SU-DHL-6 (cell line): ENCODE data around the gene FLAD1.

Experiments
- H2AFZ ChIP-seq: fragments of 200-600 bp; sonication (generic); 2 replicates; pipeline ENCODE4 v1.6.1; 2014; ENCODE audit warnings: low read depth, mild to moderate bottlenecking, moderate library complexity, mixed read lengths, antibody characterized with exemption, low read length; ENCODE audit not compliant: severe bottlenecking
- H3F3A ChIP-seq: fragments of 200-600 bp; shearing (Covaris generic); 2 replicates; pipeline ENCODE4 v1.6.0; 2016; ENCODE audit warnings: antibody characterized with exemption, mild to moderate bottlenecking; ENCODE audit not compliant: insufficient read depth
- H3K27ac ChIP-seq: fragments of 200-600 bp; sonication (generic); 2 replicates; pipeline ENCODE4 v1.5.1; 2016; ENCODE audit warnings: low read depth, mild to moderate bottlenecking, low read length, moderate library complexity, mixed read lengths
- H3K27me3 ChIP-seq: fragments of 200-600 bp; sonication (generic), shearing (Covaris generic); 2 replicates; pipeline ENCODE4 v1.6.0; 2014; ENCODE audit warnings: mild to moderate bottlenecking, low read length
- H3K36me3 ChIP-seq: fragments of 200-600 bp; sonication (generic); 2 replicates; pipeline ENCODE4 v1.6.1; 2014; ENCODE audit warnings: mild to moderate bottlenecking, low read length, mixed read lengths
- H3K4me2 ChIP-seq: fragments of 300-600, 200-600 bp; shearing (Covaris generic), sonication (generic); 2 replicates; pipeline ENCODE4 v1.6.0; 2014; ENCODE audit warnings: low read length, low read depth, mild to moderate bottlenecking; ENCODE audit not compliant: poor library complexity, severe bottlenecking
- H3K4me3 ChIP-seq: fragments of 200-600 bp; sonication (generic); 2 replicates; pipeline ENCODE4 v1.5.1; 2014; ENCODE audit warnings: antibody characterized with exemption, low read length, mild to moderate bottlenecking, mixed read lengths; ENCODE audit not compliant: insufficient read depth, poor library complexity, severe bottlenecking
- H3K79me2 ChIP-seq: fragments of 200-600 bp; sonication (generic); 2 replicates; pipeline ENCODE4 v1.6.1; 2014; ENCODE audit warnings: mild to moderate bottlenecking, low read length, moderate library complexity; ENCODE audit not compliant: insufficient read depth
- H3K9ac ChIP-seq: fragments of 200-600 bp; sonication (generic); 2 replicates; pipeline ENCODE4 v1.7.0; 2014; ENCODE audit warnings: mild to moderate bottlenecking, low read length
- H3K9me2 ChIP-seq: fragments of 200-600 bp; sonication (generic); replicated peaks from 2 replicates; pipeline ENCODE4 v1.6.1; 2014; ENCODE audit warnings: low read length; ENCODE audit not compliant: insufficient read depth
- H3K9me3 ChIP-seq: fragments of 200-600 bp; sonication (generic); 2 replicates; pipeline ENCODE4 v1.6.1; 2014; ENCODE audit warnings: low read length, mixed read lengths; ENCODE audit not compliant: insufficient read depth
- H4K20me1 ChIP-seq: fragments of 200-600 bp; sonication (generic); 2 replicates; pipeline ENCODE4 v1.6.1; 2014; ENCODE audit warnings: low read depth, mild to moderate bottlenecking, antibody characterized with exemption, low read length, moderate library complexity, mixed read lengths
- EZH2phosphoT487 ChIP-seq: fragments of 200-600 bp; sonication (generic), shearing (Covaris generic); conservative IDR thresholded peaks from 2 replicates; pipeline ENCODE4 v1.6.1; 2018; ENCODE audit warnings: mild to moderate bottlenecking, antibody characterized with exemption, low read length, moderate library complexity, mixed read lengths
- TF ChIP-seq, protein P1 (sequence below): fragments of 200-600 bp; sonication (generic); IDR thresholded peaks from one replicate; pipeline ENCODE4 v1.5.1; 2017; ENCODE audit warnings: antibody characterized with exemption, mild to moderate bottlenecking, low read length, moderate library complexity; ENCODE audit not compliant: insufficient read depth, poor library complexity, severe bottlenecking

Gene FLAD1

DNA sequence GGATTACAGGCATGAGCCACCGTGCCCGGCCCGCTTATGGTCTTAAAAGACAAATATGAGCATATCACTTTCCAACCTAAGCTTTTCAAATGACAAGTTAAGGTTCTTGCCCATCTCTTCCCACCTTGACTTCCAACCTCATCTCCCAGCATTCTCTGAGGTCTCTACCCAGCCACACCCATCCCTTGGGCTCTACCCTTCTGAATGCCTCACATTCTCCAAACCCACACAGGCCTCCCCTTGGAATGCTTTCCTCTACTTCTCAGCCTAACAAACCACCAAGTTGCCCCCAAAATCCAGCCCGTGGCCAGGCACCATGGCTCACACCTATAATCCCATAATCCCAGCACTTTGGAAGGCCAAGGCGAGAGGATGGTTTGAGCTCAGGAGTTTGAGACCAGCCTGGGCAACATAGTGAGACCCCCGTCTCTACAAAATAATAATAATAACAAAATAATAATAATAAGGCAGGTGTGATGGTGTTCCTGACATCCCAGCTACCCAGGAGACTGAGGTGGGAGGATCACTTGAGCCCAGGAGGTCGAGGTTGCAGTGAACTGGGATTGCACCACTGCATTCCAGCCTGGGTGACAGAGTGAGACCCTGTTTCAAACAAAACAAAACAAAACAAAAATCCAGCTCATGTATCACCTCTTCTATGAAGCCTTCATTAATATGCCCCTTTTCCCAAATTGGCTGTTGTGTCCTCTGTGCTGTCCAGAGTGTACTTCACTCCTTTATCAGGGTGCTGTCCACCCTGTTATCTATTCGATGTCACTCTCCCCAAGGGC lies 39.2 kb downstream of the FLAD1 start:
- no peaks in the 10 kb centered on the region for H3K27me3 ChIP-seq
- TF ChIP-seq, protein P1, sequence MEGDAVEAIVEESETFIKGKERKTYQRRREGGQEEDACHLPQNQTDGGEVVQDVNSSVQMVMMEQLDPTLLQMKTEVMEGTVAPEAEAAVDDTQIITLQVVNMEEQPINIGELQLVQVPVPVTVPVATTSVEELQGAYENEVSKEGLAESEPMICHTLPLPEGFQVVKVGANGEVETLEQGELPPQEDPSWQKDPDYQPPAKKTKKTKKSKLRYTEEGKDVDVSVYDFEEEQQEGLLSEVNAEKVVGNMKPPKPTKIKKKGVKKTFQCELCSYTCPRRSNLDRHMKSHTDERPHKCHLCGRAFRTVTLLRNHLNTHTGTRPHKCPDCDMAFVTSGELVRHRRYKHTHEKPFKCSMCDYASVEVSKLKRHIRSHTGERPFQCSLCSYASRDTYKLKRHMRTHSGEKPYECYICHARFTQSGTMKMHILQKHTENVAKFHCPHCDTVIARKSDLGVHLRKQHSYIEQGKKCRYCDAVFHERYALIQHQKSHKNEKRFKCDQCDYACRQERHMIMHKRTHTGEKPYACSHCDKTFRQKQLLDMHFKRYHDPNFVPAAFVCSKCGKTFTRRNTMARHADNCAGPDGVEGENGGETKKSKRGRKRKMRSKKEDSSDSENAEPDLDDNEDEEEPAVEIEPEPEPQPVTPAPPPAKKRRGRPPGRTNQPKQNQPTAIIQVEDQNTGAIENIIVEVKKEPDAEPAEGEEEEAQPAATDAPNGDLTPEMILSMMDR: no peak
- TF ChIP-seq EZH2phosphoT487: no peak
- H3K9me2 ChIP-seq: no peaks in the 10 kb centered on the region
- H3K36me3 ChIP-seq: no peaks in the 10 kb centered on the region
- H3K4me3 ChIP-seq: no peak overlapping the region
- H3F3A ChIP-seq: no peaks in the 10 kb centered on the region
- no peaks in the 10 kb centered on the region for H3K79me2 ChIP-seq
- H3K9me3 ChIP-seq: no peaks in the 10 kb centered on the region
- H2AFZ ChIP-seq: no peak overlapping the region
- H4K20me1 ChIP-seq: no peaks in the 10 kb centered on the region
- H3K9ac ChIP-seq: no peak overlapping the region
- no peak overlapping the region for H3K27ac ChIP-seq
- no peak overlapping the region for H3K4me2 ChIP-seq

DNA sequence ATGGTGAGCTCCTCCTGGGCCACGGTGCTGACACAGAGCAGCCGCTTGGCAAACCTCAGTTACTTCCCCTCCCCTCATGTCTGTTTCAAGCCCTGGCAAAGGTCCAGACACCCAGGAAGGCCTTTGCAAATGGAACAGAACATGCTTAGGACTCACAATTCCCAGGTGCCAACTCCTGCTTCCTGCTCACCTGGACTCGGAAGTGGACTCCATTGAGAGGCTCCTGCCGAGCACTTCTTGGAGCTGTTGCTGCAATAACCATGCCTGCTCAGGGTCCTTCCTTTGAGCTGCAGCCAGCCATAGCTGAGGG lies 39.7 kb downstream of the FLAD1 start:
- Histone ChIP-seq H3K4me3 (no peak overlapping the region), H3K27ac (no peak overlapping the region), H2AFZ (no peak overlapping the region), H3K9ac (no peak overlapping the region), H3K79me2 (no peaks in the 10 kb centered on the region), H3F3A (no peaks in the 10 kb centered on the region), H3K36me3 (no peaks in the 10 kb centered on the region), H3K4me2 (no peak overlapping the region), H4K20me1 (no peaks in the 10 kb centered on the region), H3K9me3 (no peaks in the 10 kb centered on the region), H3K27me3 (no peaks in the 10 kb centered on the region), H3K9me2 (no peaks in the 10 kb centered on the region)
- no peak for TF ChIP-seq EZH2phosphoT487
- TF ChIP-seq, protein P1: no peak

DNA sequence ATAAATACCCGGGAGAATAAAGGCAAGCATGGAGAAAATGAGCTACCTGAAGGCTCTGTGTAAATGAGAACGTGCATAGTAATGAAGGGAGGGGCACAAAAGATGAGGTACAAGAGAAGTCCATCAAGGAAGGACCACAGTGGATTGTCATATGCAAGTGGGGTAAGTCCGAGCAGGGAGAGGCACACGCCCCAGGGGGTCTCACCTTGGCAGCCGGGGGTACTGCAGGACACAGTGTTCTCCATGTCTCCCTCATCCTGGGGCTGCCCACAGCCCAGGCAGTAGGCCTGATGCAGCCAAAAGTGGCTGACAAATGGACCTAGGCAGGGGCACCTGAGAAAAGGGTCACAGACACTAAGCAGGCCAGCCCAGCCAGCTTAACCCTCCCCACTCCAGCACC lies 40.5 kb downstream of the FLAD1 start:
- no peaks in the 10 kb centered on the region for H3K79me2 ChIP-seq
- no peaks in the 10 kb centered on the region for H3K9me2 ChIP-seq
- TF ChIP-seq, protein P1: no peak
- TF ChIP-seq EZH2phosphoT487: no peak
- no peak overlapping the region for H3K4me2 ChIP-seq
- no peaks in the 10 kb centered on the region for H3F3A ChIP-seq
- H3K27me3 ChIP-seq: no peaks in the 10 kb centered on the region
- no peak overlapping the region for H3K27ac ChIP-seq
- no peak overlapping the region for H3K9ac ChIP-seq
- H3K9me3 ChIP-seq: no peaks in the 10 kb centered on the region
- no peak overlapping the region for H3K4me3 ChIP-seq
- no peak overlapping the region for H2AFZ ChIP-seq
- H4K20me1 ChIP-seq: no peaks in the 10 kb centered on the region
- H3K36me3 ChIP-seq: no peaks in the 10 kb centered on the region
